HUDEP-2 (cell line): ENCODE data around the gene GNAL.
A peak's percentile ranks its signal among the peaks of the same experiment; 100 is the strongest.
"Not testable (repeated sequence)": the region's sequence is repeated elsewhere in the genome, so short reads cannot be mapped to it uniquely, and the experiment has no call there.

Source experiments
- DNase-seq, 76 experiments: peaks; one replicate each; lab custom pipeline; 2025; ENCODE audit not compliant: unreplicated experiment in 76 of 76; lab: John Stamatoyannopoulos, UW

GNAL gene

DNA sequence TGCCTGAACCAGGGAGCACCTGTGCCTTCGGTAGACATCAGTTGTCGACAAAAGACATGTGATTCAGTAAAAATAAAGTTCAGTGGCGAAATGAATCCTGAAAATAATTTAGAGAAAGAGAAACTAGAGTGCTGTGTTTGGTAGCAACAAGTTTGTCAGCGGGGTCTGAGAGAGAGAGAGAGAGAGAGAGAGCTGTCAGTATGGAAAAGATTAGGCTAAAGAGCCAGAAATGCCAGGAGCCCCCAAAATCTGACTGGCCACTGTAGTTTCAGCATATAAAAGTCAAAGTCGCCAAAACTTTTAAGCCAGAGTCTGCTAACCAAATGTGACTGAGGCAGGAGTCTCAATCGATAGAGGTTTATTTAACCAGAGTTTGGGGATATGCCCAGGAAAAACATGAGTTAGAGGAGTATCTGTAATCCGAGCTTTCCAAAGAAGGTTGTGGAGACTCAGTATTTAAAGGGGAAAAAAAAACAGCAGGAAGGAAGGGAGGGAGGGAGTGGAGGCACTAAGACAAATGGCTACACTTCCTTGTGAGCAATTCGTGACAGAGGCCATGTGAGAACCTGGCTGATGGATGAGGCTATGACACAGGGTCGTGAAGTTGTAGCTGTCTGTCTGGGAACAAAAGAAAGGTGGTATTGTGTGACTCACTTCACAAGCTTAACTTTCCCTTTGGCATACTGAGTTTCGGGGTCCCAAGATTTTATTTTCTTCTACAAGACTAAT lies 20.5 kb upstream of the GNAL start:
- no peak for DNase-seq

GRCh38 chr18:11669271-11669947 lies 19.7 kb upstream of the GNAL start:
- no peak for DNase-seq

GRCh38 chr18:11669948-11670275 lies 19.2 kb upstream of the GNAL start:
- DNase-seq = no peak

DNA sequence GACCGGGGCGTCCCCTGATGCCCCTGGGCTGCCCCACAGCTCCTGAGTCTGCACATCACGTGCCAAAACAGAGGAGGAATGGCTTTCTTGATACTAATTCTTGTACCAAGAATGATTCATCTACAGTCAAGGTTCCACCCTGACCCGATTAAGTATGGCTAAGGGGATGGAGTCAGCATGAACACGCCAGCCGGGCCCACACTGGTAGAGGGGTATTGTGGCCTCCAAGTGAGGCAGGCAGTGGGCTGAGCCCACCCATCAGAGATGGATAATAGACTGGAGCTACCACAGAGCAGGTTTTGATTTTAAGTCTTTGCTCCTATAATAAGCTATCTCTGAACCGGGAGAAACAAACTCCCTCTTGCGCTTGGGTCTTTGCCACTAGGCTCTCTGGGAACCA lies 17.9 kb upstream of the GNAL start:
- DNase-seq = no peak

DNA sequence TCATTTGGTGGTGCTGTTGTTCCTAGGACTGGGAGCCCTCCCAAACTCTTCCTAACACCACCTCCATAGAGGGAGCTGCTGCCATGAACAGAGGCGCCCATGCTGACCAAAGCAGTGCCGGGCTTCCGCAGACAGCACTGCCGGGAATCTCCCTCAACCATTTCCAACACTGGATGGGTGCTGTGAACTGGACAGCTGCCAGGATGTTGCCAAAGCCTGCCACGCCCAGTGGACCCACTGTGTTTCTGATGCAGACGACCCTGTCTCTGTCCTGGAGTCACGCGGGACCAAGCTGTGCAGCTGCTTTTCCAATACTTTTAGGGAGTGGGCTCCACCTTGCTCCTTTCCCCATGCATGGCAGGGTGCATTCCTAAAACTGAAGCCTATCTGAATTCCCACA lies 16.9 kb upstream of the GNAL start:
- no peak for DNase-seq

DNA sequence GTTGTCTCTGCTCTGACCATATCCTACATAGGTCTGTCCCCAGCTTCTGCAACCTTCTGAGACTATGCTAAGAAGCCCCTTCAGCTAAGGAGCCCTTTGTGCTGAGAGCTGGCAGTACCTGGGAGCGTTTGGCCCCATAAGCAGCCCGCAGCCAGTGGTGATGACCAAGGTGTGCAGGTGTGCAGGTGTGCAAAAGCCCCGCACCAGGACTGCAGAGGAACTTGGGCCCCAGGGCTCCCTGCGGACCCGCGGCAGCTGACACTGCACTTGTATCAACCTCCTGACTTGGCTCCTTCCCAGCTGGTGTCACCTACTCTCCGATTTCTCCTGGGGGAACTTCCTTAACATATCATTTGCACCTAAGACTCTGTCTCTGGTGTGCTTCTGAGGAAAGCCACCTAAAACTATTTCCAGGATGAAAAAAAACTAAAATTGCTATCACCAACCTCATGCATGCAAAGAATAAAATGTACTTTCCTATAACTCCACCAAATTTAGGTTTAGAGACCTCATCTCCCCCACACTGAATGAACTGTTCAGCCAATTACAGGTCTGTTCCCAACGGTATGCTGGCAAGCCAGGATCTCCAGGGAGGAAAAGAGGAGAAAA lies 16.1 kb upstream of the GNAL start:
- DNase-seq = no peak

GRCh38 chr18:11673560-11673959 lies 15.5 kb upstream of the GNAL start:
- DNase-seq = no peak

- DNase-seq = no peak
Observed at GRCh38 chr18:11674119-11674518, 14.9 kb upstream of the GNAL start.

GRCh38 chr18:11676386-11676785 lies 12.7 kb upstream of the GNAL start:
- no peak for DNase-seq

DNA sequence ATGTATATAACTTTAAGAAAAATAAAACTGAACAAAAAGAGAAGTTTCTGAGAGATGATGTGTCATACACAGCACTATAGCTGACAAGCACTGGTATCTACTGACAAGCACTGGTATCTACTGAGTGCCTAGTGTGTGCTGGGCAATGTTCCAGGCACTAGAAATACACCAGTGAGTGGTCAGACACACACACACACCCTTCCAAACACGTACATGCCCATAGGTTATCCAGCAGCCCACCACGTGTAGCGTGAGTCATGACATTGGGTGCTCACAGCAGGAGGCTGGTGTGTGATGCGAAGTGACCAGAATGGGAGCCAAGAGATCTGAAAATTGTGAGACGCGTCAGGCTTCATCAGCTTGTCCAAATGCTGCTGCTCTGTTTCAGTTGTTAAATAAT lies 12.2 kb upstream of the GNAL start:
- DNase-seq = peak in 14 of 76 experiments; percentile 1 to 50 (median 12)

GRCh38 chr18:11678211-11678610 lies 10.9 kb upstream of the GNAL start:
- no peak for DNase-seq

GRCh38 chr18:11689669-11690565 lies 853 bp downstream of the GNAL start:
- peak in 4 of 76 experiments; percentile 0 to 8 (median 4) for DNase-seq

DNA sequence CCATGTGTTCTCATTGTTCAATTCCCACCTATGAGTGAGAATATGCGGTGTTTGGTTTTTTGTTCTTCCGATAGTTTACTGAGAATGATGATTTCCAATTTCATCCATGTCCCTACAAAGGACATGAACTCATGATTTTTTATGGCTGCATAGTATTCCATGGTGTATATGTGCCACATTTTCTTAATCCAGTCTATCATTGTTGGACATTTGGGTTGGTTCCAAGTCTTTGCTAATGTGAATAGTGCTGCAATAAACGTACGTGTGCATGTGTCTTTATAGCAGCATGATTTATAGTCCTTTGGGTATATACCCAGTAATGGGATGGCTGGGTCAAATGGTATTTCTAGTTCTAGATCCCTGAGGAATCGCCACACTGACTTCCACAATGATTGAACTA lies 1.6 kb downstream of the GNAL start:
- not testable (repeated sequence) for DNase-seq

GRCh38 chr18:11695736-11696135 lies 6.7 kb downstream of the GNAL start:
- no peak for DNase-seq

- no peak for DNase-seq
Observed at GRCh38 chr18:11696451-11696850, 7.4 kb downstream of the GNAL start.

GRCh38 chr18:11700876-11701275 lies 11.8 kb downstream of the GNAL start:
- no peak for DNase-seq

DNA sequence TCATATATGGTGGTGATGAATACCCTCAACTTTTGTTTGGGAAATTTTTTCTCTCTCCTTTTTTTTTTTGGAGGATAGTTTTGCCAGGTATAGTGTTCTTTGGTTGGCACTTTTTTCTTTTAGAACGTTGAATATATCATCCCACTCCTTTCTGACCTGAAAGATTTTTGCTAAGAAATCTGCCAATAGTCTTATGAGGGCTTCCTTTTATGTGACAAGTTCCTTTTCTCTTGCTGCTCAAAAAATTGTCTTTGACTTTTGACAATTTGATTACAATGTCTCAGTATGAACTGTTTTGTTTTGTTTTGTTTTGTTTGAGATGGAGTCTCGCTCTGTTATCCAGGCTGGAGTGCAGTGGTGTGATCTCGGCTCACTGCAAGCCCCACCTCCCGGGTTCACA lies 21.5 kb downstream of the GNAL start:
- DNase-seq = no peak

GRCh38 chr18:11713756-11714155 lies 24.7 kb downstream of the GNAL start:
- no peak for DNase-seq

GRCh38 chr18:11714244-11714918 lies 25.3 kb downstream of the GNAL start:
- no peak for DNase-seq

- not testable (repeated sequence) for DNase-seq
Observed at GRCh38 chr18:11716767-11717315, 27.8 kb downstream of the GNAL start.
